HG02938 (cell line): Measurements from ENCODE around the gene CAMK2D.

Source experiments
- ATAC-seq: cut with Tn5 transposase; IDR thresholded peaks from one replicate; pipeline ENCODE4 v1.9.1; 2021; ENCODE audit warnings: mild to moderate bottlenecking, moderate library complexity; ENCODE audit not compliant: unreplicated experiment

Gene CAMK2D

GRCh38 chr4:113450295-113451080, 311.1 kb downstream of the CAMK2D start:
- ATAC-seq: no peak

GRCh38 chr4:113449410-113449974, 312.0 kb downstream of the CAMK2D start:
- no peak for ATAC-seq

GRCh38 chr4:113447769-113448168, 313.8 kb downstream of the CAMK2D start:
- ATAC-seq: peak; percentile 46

- ATAC-seq: no peak
Observed at GRCh38 chr4:113447061-113447460, 314.5 kb downstream of the CAMK2D start.

DNA sequence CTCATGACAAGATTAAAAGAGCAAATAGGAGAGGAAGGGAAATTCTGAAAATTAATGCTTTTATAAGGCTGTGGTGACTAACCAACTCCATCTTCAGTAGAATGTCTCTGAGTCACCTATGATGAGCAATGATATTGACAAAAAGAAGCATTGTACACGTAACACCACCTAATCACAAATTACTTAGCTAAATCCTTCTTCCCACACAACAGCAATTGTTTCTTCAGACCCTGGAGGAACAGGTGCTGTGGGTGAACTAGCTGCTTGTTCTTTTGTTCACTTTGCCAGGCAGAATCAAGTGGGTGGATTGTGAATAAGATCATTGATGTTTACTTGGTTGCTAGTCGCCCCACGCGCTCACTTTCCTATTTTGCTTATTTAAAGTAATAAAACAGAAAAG, 315.5 kb downstream of the CAMK2D start:
- peak; percentile 49 for ATAC-seq

GRCh38 chr4:113445286-113445685, 316.3 kb downstream of the CAMK2D start:
- no peak for ATAC-seq

DNA sequence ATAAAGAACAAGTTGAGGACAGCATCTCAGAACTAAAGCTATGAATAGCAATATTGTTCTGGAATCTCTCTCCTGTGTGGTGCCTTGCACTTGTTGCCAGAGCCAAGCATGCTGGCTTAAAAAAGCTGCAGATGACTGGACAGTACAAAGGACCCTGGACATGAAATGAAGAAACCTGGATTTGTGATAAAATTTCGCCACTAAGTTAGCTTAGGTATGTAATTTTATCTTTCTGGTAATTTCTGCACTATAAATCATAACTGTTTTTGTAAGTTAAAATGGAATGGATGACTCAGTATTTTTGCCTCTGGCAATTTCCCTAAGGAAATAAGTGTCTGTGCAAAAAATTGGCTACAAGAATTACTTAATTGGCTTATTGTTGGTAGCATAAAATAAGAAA, 317.2 kb downstream of the CAMK2D start:
- ATAC-seq: no peak

DNA sequence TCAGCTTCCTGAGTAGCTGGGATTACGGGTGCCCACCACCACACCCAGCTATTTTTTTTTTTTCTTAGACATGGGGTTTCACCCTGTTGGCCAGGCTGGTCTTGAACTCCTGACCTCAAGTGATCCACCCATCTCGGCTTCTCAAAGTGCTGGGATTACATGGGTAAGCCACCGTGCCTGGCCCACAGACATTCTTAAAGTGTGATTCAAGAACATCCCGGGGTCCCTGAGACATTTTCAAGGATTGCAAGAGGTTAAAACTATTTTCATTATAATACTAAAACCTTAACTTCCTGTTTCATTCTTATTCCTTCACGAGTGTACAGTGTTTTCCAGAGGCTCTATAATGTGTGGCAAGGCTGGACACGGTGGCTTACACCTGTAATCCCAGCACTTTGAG, 318.7 kb downstream of the CAMK2D start:
- no peak for ATAC-seq

- ATAC-seq: no peak
Observed at GRCh38 chr4:113440371-113440770, 321.2 kb downstream of the CAMK2D start.

DNA sequence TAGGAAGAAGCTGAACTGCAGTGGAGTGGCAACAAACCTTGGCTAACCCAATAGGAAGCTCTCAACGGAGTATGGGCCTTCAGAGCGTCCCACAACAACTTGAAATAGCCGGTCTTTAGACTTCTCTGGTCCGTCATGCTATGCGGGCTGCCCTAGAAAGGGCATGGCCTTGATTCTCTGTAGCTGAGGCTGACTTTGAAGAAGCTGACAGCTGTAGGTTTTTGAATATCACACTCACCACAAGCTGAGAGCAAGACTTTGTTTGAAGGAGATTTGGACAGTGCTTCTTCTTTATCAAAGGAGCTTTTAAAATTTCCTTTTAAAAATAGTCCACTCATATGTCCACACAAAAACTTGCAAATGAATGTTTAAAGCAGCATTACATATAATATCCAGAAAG, 322.9 kb downstream of the CAMK2D start:
- no peak for ATAC-seq

DNA sequence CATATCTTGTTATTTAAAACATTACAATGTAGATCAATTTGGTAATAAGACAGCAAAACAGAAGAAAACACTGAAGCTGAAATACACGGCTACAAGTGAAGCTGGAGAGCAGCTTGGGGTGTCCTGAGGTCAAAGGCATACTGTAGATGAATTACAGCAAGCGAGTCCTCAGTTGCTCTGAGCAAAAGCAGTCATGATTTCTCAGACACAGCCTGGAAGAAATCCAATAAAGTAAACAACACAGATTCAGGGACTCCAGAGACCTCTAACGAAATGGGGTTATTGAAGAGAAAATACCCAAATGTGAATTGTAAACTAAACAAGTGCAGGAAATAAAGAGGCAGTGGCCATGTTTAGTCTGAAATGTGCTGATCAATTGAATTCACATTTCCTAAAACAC, 324.4 kb downstream of the CAMK2D start:
- no peak for ATAC-seq

- ATAC-seq: no peak
Observed at GRCh38 chr4:113436360-113436759, 325.2 kb downstream of the CAMK2D start.

DNA sequence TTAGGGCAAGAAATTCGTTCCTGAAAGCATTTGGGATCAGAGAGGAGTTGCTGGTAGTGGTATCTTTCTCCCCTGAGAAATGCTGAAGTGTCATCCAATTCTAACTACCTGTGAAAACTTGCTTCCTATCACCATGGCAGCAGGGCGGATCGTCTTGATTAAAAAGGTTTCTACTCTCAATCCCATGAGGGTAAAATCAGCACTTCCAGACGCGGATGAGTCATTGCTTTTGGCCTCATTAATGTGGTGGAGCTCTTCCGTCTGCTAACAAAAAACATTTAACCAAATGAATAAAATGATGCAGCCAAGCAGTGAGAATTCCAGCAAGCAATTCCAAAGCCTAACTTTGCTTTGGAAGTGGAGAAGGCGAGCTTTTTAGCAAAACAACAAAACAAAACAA, 325.6 kb downstream of the CAMK2D start:
- ATAC-seq: no peak

- no peak for ATAC-seq
Observed at GRCh38 chr4:113434247-113434587, 327.3 kb downstream of the CAMK2D start.

DNA sequence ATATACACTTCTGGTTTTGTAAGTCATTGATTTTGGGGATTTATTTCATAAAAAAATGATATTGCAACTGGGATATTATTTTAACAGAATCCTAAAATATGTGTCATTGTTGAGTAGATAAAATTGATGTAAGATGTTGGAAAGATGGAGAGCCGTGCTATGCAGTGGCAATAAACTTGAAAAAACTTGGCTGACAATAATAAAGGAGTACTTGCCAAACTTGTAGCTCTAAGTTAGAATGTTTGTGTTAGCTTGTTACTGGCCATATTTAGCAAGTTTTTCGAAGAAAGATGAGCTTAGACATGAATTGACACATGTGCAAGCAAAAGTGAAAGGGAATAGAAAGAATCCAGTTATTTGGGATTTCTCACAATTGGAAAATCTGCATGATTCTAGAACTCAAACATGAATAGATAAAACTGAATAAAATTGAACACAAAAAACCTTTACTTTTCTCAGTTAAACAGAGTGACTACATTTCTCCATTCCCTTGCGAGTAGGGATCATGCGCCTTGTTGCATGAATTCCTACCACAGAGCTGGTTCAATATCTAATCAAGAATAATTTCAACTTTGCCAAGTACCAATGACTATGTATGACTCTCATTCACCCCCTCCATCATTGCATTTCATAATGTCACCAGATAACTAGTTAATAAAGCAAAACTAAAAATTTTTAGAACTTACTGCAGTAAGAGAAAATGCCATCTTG, 327.8 kb downstream of the CAMK2D start:
- no peak for ATAC-seq

DNA sequence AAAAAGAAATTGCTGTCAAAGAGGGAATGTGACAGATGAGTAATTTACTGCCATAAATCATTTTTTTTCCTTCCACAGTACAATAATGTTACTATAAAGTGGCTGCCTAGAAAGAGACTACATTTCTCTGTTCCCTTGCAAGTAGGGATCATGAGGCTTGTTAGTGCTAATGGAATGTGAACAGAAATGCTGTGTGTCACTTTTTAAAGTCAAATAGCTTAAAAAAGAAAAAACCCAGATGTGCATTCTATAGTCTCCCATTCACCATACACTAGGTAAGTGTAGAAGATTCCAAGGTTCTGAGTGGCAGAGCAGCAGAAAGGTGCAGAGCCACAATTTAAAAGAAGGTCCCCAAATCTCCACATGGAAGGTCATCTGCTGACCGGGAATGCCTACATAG, 328.4 kb downstream of the CAMK2D start:
- no peak for ATAC-seq

- no peak for ATAC-seq
Observed at GRCh38 chr4:113423631-113424030, 337.9 kb downstream of the CAMK2D start.

DNA sequence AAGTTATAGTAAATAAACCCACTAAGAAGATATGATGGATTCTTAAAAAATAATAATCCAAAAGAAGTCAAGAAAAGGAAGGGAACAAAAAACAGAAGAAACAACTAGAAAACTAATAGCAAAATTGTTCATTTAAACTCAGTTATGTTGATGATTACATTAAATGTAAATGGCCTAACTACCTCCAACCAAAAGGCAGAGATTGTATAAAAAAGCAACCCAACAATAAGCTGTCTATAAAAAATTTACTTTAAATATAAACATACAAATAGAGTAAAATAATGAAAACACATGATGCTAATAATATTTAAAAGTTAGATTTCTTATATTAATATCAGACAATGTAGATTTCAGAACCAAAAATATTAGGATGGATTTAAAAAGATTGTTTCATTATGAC, 340.6 kb downstream of the CAMK2D start:
- no peak for ATAC-seq

DNA sequence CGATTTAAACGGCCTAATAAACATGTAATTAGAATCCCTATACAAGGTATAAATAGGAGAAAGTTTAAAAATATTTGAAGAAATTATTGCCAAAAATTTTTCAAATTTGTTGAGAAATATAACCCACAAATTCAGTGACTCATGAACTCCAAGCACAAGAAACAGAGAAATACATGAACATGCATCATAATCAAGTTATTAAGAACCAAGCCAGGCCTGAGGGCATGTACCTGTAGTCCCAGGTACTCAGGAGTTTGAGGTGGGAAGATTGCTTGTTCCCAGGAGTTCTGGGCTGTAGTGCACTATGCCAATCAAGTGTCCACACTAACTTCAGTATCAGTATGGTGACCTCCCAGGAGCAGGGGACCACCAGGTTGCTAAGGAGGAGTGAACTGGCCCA, 341.9 kb downstream of the CAMK2D start:
- ATAC-seq: no peak

DNA sequence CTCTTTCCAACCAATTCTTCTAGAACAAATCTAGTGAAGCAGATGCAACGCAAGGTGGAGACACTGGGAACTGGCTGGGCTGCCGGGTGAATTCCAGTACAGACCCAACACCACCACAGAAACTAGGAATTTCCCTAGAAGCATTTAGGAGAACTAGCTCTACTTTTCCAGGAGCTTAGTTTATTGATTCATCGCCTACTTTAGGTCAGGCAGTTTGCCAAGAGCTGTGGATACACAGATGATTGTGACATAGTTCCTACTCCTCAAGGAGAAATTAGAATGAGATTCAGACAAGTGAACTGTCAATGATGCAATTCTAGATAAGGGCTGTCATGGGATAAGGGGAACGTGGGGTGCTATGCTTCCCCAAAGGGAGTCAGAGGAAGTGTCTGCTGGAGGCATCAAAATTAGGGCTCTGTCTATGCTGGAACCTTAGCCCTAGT, 350.0 kb downstream of the CAMK2D start:
- no peak for ATAC-seq

- ATAC-seq: no peak
Observed at GRCh38 chr4:113410686-113411085, 350.9 kb downstream of the CAMK2D start.

GRCh38 chr4:113409181-113409580, 352.4 kb downstream of the CAMK2D start:
- ATAC-seq: no peak
